Stimulated activated naive CD4-positive, alpha-beta T cell (primary cell): Measurements from ENCODE around the gene KIF18B.
"Not testable (repeated sequence)": the region's sequence is repeated elsewhere in the genome, so short reads cannot be mapped to it uniquely, and the experiment has no call there.

ENCODE experiments used
- DNase-seq, 6 experiments: peaks; one replicate each; lab custom pipeline; 2025; lab: John Stamatoyannopoulos, UW

Gene KIF18B

DNA sequence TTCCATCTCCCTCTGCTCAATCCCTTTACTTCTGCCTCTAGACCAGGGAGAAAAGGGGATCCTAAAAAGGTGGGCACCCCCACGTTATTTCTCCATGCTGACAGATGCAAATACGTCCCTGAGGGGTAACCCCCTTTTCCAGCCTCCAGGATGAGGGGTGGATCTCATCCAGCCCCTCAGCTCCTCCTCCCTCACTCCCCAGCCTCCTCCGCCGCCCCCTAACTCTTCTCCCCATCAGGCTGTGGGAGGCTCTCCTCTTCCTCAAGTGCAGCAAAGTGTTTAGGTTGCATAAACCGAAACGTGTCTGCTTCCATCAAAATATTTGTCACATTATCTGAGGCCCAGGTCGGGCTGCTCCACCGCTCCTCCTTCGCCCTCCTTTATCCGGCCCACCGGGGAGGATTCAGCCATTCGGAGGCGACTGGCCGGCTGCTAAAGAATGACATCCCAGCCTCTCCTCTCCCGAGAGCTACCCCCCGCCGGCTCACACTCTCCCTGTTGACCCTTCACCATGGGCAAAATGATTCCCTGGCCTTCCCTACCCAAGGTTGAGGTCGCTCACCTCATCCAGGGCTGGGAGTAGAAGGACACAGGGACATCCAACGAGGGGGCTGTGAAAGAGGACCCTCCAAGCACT lies 21.7 kb upstream of the KIF18B start:
- DNase-seq: no peak

DNA sequence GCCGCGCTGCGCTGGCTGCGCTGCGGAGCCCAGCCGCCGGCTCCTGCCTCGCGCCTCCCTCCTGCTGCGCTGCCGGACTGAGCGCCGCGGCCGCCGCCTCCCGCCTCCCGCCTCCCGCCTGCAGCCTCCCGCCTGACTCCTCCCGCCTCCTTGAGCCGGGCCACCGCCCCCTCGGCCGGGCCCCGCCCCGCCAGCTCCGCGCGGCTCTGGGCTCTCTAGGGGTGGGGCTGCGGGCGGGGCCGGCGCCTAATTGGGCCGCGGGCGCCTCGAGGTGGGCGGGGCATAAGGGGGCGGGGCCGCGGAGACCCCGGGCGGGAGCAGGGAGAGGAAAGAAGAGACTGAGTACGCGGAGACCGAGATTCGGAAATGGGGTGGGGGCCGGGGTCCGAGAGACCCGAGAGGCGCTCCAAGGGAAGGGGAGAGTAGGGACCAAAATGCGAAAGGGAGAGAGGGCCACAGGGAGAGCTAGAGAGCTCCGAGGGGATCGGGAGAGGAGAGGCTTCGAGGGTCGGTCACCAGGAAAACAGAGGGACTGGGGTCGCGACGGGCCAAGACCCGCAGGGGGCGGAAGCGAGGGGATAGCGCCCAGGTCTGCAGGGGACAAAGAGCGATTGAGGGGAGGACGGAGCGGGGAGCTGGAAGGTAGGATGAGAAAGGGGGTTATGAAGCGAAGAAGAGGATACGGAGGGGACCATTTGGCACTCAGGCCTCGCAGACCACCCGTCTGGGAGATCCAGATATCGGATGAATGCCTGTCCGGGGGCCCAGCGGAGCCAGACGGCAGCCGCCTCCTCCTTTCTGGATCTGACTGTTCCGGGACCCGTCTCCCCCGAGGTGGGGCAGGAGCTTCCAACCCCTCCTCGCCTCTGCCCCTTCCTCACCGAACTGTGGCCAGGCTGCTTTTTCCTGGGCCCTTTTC lies 20.9 kb upstream of the KIF18B start, which contains the start of gene C1QL1:
Gene C1QL1 (minus strand): TSS at position 79 of the 919 bp plus-strand sequence. CDS start 255 bp downstream, outside the sequence.
- peak; percentile 24 to 82 (median 74) for DNase-seq

DNA sequence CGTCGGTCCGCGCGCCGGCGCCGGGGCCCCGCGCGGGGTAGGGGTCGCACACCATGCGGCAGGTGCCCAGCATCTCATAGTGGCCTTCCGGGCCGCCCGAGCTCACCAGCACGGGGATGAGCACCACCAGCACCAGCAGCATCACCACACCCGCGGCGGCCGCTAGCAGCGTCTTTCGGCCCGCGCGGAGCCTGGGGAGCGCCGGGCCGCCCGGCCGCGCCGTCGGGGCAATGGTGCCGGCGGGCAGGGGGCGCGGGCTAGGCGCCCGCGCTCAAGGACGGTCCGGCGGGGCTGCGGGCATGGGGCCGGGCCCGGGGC lies 20.3 kb upstream of the KIF18B start:
- DNase-seq: no peak

DNA sequence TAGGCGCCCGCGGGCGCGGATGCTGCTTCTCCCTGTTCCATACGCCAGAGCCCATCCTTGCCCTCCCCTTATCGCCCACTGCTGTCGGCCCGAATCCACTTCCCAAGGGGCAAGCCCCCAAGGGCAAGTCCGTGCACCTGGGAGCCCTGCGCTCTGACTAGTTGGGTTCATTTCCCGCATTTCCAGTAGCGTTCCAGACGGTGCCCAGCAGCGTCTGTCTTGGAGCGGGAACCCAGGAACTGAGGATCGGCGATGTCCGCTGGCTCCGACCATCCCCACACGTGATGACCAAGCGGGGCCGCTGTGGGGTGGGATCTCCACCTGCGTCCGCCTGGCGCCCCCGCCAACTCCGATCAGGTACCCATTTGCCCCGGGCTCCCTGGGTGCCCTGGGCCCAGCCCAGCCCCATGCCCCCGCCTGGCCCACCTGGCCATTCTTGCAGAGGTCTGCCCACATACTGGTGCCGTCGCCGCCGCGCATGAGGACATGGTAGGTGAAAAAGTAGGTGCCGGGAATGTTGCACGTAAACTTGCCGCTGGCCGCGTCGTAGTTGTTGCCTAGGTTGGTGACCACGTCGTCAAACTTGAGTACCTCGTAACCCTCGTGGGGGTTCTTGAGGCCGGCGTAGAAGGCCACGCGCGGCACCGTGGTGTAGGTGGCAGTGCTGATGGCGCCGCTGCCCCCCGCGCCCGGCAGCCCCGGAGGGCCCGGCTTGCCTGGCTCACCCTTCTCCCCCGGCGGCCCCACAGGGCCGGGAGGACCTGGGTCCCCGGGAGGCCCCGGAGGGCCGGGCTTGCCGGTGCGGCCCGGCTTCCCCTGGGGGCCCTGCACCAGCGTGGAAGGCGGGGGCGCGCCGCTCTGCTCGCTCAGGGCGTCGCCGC lies 19.7 kb upstream of the KIF18B start:
- peak in 2 of 6 experiments; percentile 20 to 28 for DNase-seq

DNA sequence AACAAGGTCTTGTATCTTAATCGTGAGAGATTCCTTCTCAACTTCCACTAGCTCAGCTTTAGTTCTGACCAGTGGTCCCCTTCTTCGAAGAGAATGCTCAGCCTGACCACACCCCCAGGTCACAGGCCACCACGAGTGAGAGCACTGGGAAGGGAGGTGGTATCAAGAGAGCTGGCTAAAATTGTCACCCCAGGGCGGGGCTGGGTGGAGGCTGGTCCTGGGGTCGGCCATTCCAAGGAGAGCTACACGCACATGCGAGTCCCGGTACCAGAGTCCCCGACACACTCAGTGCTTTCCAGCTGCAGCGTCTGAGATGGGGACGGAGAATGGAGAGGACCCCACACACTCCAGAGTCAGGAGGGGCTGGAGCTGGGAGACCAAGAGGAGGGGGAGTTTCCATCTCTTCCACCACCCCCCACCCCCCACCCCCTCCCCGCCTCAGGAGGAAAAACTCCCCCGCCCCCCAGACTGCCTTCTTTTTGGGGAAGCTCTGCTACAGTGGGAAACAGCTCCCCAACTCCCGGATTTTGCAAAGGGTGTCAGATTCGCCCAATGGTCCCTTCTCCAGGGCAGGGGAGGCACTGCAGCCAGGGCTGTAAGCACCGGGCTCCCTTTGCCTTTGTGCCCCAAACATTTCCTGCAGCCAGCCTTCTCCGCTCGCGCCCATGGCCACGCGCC lies 18.9 kb upstream of the KIF18B start:
- no peak for DNase-seq

DNA sequence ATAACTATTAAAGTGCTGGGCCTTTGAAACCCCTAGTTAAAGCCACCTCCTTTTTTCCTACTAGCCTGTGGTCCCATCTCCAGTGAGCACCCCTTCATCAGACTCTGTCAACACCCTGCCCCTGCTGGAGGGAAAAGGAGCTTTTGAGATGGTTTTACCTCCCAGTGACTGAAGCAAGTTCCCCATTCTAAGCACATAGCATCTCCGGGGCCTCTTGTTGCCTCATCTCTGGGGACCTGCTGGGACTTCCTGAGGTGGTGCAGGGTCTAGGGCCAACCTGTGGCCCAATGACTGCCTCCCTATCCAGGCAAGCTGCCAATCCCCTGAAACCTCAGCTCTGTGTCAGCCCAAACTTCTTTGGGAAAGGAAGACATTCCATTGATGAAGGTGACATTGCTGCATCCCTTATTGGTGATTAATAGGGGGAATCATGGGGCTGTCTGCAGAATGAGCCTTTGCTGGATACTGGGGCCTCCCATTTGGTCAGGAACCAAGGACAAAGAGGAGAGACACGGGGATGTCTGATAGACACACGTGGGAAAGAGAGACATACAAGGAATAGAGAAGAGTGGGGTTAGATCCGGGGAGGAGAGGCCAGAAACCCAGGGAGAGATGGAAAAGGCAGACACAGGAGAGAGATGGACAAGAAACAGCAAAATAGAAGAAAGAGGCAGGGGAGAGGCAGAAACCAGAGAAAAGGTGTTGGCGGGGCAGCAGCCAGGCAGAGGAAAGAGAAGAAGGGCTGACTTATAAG lies 18.1 kb upstream of the KIF18B start:
- no peak for DNase-seq

DNA sequence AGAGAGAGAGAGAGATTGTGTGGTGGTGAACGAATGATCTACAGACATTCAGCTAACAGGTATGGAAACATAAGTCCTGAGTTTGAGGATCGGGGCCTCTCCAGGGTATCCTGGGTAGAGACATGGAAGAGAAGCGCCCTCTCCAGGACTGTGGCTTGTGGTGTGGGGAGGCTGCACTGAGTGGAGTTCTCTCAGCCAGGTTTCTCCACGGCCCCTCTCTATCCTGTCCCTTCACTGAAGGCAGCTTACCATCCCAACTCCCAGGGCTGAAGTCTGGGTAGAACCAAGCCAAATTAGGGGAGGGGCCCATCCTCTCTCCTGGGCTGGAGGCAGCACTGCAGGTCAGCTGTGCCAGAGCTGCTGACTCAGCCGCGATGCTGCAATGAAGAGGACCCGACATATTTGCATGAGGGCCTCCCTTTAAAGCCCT lies 14.4 kb upstream of the KIF18B start:
- DNase-seq: no peak

DNA sequence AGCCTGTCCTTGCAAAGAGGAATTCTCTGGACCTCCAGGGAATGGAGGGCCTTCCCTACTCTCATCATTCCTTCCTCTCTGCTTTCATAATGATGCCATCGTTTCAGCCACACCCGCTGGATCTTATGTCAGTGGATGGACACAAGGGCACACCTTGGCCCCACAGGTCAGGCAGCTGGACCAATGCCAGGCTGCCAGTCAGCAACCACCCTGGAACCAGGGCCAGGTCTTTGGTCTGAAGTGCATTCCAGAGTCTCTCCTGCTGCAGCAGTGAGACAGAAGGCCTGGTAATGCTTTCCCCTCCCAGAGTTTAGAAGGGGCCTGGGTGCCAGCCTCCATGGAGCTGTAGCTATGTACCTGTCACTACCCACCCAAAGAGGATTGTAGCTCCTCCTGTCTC lies 13.1 kb upstream of the KIF18B start:
- no peak for DNase-seq

DNA sequence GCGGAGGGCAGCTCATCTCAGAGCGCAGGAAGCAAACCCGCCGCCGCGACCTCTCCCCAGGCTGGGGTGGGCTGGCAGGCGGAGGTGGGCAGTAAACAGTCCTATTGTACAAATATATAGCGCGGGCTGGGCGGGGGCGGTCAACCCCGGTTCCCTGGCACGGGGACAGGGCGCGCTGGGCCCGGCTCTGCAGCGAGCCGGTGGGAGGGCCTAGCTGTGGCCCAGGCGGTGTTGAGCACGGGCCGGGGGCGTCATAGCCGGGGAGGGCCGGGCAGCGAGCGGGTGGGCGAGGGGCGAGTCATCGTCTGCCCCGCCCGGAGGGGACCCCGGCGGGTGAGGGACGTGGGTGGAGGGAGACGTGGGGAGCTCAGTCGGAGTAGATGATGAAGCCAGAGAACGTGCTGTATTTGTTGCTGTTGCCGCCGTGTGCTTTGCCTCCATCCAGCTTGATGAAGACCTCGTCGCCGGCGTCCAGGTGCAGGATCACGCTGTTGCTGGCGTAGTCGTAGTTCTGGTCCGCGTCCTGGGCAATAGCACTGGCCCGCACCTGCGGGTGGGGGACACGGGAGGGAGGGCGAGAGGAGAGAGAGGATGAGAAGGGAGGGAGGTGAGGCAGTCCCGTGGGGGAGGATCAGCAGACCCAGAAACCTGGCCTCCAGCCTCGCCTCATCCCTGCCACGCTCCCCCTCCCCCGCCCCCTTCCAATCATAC lies 12.4 kb upstream of the KIF18B start:
- DNase-seq: peak in 1 of 6 experiments; percentile 9

DNA sequence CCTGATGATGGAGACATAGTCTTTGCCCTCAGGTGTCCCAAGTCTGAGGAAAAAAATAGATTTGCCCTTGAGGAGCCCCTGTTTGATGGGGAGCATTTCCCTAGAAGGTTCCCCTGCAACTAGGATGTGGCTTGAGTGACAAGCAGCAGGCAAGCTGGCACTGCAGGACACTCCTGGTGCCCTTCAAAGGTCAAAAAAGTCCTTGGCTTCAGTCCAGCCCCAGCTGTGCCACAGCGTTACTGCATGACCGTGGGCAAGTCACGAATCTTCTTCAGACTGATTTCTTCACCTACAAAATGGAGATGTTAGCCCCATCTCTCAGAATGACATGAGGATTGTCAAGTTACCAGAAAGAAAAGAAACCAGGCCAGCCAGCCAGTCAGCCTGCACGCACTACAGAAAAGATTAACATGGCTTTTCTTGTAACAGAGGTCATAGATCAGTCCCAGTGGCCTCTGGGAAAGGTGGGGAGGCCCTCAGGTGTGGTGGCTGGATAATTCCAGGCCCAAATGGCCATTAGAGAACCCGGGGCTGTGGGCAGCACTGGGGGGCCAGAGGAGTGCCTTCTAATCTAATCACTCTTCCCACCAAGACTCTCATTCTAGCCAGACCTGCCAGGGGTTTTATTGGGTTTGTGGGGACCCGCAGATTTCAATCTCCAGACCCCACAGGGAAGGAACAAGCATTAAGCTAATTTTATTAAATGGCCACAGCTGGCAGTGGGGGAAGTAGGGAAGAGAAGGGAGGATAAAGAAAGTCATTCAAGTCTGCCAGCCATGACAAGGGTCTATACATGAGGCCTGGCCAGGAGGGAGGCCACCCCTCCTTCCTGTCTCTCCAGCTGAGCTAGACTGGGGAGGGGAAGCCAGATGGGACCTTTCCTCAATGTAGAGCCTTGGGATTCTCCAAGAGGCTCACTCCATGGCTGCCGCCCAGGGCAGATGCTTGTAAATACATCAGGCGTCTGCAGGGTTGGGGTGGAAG lies 9.7 kb upstream of the KIF18B start:
- no peak for DNase-seq

DNA sequence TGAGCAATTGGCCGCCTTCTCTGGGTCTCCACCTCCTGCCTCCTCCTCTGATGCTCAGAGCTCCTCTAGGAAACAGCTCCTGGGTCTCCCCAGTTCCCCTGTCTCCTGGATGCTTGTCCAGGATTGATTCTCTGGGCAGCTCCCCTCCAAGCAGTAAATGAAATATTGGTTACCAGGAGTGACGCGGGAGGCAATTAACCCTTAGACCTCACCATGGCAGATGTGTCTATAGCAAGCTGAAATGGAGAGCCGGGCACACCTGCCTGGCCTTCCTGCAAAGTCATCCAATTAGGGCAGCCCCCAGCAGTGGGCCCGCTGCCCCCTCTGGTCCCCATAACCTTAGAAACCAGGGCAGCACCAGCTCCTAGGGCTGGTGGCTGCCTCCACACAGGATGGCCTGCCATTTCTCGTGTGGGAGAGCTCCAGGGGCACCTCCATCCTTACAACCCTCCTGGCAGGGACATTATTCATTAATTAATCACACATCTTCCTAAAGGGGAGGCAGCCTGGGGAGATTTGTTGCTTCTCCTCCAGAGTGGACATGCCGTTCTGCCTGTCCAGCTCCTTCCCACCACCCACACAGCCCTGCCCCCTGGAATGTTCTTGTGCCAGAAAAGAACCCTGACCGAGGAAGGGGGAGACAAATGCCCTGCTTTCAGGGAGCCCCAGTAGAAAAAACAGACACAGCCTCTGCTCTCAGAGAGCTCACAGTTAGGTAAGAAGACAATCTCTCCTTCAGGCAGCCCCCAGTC lies 8.3 kb upstream of the KIF18B start:
- no peak for DNase-seq

DNA sequence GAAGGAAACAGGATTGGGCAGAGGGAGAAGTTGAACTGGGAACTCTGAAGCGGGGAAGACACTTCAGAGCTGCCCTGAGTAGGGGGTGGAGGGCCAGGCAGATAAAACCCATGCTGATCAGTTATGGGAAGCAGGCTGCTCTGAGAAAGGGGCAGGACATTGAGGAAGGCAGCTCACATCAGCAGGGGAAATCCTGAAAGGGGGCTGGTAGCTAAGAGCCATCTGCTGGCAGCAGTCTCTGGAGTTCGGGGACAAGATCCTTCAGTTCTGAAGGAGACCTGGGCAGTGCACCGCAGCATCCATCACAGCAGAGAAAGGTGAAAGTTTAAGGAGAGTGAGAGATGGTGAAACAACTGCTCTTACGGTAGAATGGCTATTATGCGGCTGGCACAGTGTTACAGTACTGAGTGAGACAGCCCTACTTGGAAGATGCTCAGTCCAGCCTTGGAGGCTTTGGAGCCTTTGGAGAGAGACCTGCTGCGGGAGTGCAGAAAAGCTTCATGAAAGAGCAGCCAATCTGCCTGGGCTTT lies 5.4 kb upstream of the KIF18B start:
- DNase-seq: no peak

DNA sequence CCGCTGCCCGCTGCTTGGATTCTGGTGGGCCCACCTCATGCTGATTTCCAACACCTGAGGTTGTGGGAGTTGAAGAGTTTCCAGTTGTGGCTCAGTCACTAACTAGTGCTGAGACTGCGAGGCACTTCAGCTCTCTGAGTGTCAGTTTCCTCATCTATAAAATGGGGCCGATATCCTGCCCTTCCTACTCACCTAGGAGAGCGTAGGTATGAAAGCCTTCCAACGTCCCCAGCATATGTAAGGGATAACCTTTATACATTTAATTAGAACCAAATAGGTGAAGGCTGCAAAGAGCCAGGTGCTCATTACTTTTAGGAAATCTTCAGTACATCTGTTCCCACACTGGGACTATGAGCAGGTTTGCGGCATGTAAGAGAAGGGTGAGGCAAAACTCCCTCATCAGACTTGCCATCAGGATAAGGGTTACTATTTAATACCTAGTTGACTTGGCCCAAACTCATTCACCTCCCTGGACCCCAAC lies 782 bp upstream of the KIF18B start:
- no peak for DNase-seq

DNA sequence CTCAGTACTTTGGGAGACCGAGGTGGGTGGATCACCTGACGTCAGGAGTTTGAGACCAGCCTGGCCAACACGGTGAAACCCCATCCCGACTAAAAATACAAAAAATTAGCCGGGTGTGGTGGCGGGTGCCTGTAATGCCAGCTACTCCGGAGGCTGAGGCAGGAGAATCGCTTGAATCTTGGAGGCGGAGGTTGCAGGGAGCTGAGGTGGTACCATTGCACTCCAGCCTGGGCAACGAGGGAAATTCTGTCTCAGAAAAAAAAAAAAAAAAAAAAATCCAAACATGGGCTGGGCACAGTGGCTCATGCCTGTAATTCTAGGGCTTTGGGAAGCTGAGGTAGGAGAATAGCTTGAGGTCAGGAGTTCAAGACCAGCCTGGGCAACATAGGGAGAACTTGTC lies 1.9 kb downstream of the KIF18B start:
- DNase-seq: not testable (repeated sequence)

DNA sequence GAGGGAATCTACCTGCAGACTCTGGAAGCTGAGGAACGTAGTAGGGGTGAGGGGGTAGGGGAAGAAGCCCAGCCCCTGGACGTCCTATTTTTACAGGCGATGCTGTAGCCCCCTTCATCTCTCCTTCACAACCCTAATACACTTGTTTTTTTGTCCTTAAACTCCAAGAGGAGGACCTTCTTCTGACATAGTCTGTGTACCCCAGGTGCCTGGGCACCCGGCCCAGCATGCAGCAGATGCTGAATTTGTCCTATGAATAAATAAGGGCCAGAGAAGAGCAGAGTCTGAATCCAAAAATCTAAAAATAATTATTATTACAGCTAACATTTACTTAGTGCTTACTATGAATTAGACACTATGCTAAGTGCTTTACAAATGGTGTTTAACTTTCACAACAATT lies 5.1 kb downstream of the KIF18B start:
- DNase-seq: no peak

DNA sequence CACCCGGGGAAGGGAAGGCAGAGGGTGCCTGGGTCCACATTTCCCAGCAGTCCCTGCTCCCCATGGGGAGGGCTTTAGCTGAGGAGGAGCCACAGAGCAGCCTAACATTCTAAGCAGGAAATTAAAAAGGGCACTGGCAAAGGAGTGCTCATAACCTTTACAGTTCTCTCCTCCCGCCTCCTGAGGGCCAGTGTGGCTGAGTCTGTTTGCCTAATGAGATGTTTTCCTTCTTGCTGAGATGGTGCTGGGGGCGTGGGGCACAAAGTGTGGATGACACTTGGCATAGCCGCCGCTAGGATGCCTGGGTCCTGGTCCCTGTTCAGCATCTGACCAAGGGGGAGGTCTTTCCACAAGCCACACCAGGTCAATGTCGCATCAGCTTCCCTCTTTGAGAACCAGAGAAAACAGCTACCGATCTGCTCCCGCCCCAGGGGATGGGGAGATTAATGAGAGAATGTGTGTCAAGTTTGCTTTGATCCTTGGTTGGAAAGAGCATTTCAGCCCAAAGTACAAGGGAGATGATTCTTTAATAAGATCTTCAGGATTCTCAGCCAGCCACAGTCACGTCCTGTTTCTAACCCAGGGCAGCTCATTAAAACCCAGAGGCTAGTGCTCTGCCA lies 5.8 kb downstream of the KIF18B start:
- no peak for DNase-seq

DNA sequence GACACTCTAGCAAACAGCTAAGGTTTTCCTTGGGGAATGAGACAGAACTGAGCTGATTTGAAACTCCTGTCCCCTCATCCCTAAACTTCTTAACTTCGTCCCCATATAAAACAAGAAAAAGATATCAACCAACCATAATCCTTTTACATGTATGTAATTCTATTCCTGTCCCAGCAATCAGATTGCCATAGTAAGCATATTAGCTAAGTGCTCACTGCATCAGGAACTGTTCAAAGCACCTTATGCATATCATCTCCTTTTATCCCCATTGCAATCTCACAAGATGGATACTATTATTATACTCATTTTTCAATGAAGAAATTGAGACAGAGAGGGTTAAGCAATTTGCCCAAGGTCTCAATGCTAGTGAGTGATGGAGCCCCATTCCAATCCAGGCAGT lies 6.8 kb downstream of the KIF18B start:
- DNase-seq: no peak

DNA sequence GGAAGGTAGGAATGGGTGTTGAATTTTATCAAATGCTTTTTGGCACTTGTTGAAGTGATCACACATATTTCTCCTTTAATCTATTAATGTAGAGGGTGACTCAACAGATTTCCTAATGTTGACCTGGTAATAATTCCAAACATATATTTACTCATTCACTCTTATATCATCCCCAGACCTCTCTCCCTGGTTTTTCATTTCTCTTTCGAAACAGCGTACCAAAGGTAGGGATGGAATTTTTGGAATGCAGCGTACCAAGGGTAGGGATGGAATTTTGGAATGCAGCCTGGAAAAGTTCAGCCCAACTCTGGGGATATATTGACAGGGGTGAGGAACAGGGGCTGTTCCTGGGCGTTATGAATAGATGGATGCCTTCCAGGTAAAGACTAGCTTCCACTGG lies 7.3 kb downstream of the KIF18B start:
- DNase-seq: no peak
